HS-5 (cell line): Measurements from ENCODE around the gene SFMBT1.

Experiments
- DNase-seq: peaks from one replicate; pipeline ENCODE4 v3.0.0-alpha.2; 2012; ENCODE audit warnings: low read depth

The SFMBT1 gene

GRCh38 chr3:52881871-52882270, 164.0 kb downstream of the SFMBT1 start:
- no peak for DNase-seq

GRCh38 chr3:52880474-52880873, 165.4 kb downstream of the SFMBT1 start:
- DNase-seq: no peak

GRCh38 chr3:52880047-52880446, 165.8 kb downstream of the SFMBT1 start:
- DNase-seq: no peak

- DNase-seq: no peak
Measured at GRCh38 chr3:52879581-52879980, 166.3 kb downstream of the SFMBT1 start.

- no peak for DNase-seq
Measured at GRCh38 chr3:52879090-52879489, 166.8 kb downstream of the SFMBT1 start.

- DNase-seq: no peak
Measured at GRCh38 chr3:52877085-52877484, 168.8 kb downstream of the SFMBT1 start.

- no peak for DNase-seq
Measured at GRCh38 chr3:52874864-52875587, 170.8 kb downstream of the SFMBT1 start.

GRCh38 chr3:52874160-52874701, 171.6 kb downstream of the SFMBT1 start:
- DNase-seq: no peak

- DNase-seq: no peak
Measured at GRCh38 chr3:52873433-52874159, 172.3 kb downstream of the SFMBT1 start.

GRCh38 chr3:52872245-52872644, 173.6 kb downstream of the SFMBT1 start:
- no peak for DNase-seq

- no peak for DNase-seq
Measured at GRCh38 chr3:52871761-52872160, 174.1 kb downstream of the SFMBT1 start.

- no peak for DNase-seq
Measured at GRCh38 chr3:52870471-52870870, 175.4 kb downstream of the SFMBT1 start.

GRCh38 chr3:52866427-52866826, 179.4 kb downstream of the SFMBT1 start:
- no peak for DNase-seq

GRCh38 chr3:52865994-52866393, 179.9 kb downstream of the SFMBT1 start:
- no peak for DNase-seq

GRCh38 chr3:52860424-52860768, 185.5 kb downstream of the SFMBT1 start:
- no peak for DNase-seq

GRCh38 chr3:52859686-52860423, 186.0 kb downstream of the SFMBT1 start:
- no peak for DNase-seq

- DNase-seq: no peak
Measured at GRCh38 chr3:52857864-52858263, 188.0 kb downstream of the SFMBT1 start.

GRCh38 chr3:52857133-52857532, 188.7 kb downstream of the SFMBT1 start:
- DNase-seq: no peak

- no peak for DNase-seq
Measured at GRCh38 chr3:52856666-52857065, 189.2 kb downstream of the SFMBT1 start.

GRCh38 chr3:52854013-52854412, 191.9 kb downstream of the SFMBT1 start:
- DNase-seq: no peak
